ENCODE data around the gene NEDD9.
A peak's percentile ranks its signal among the peaks of the same experiment; 100 is the strongest.

The NEDD9 gene, protein sequence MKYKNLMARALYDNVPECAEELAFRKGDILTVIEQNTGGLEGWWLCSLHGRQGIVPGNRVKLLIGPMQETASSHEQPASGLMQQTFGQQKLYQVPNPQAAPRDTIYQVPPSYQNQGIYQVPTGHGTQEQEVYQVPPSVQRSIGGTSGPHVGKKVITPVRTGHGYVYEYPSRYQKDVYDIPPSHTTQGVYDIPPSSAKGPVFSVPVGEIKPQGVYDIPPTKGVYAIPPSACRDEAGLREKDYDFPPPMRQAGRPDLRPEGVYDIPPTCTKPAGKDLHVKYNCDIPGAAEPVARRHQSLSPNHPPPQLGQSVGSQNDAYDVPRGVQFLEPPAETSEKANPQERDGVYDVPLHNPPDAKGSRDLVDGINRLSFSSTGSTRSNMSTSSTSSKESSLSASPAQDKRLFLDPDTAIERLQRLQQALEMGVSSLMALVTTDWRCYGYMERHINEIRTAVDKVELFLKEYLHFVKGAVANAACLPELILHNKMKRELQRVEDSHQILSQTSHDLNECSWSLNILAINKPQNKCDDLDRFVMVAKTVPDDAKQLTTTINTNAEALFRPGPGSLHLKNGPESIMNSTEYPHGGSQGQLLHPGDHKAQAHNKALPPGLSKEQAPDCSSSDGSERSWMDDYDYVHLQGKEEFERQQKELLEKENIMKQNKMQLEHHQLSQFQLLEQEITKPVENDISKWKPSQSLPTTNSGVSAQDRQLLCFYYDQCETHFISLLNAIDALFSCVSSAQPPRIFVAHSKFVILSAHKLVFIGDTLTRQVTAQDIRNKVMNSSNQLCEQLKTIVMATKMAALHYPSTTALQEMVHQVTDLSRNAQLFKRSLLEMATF

DNA sequence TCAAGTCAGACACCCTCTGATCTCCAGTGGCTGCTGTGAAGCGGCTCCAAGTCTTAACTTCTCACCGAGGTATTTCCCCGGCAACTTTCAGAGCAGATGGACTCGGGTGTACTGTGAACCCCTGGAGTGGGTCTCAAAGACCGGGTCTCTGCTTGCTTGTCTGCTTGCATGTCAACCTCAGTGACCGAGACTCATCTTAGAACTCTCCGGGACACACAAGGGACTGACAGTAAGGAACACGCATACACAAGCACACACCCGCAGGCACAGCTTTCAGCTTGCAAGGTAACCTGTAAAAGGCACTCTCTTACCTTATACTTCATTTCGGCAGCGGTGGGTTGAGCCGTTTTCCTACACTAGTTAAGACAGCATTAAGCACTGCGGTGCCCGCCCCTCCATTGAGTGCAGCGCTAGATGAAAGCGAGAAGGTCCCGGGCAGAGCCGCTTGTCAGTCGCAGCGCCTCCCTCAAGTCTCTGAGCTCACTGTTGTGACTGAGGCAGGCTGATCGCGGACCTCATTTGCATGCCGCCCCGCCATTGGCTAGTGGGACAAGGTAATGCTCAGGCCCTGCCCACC is at the start of gene NEDD9:
Gene NEDD9 (minus strand): TSS at position 476 of the 577 bp plus-strand sequence. CDS start 153 bp downstream, at position 323.
- DNase-seq: peak; percentile 98

DNA sequence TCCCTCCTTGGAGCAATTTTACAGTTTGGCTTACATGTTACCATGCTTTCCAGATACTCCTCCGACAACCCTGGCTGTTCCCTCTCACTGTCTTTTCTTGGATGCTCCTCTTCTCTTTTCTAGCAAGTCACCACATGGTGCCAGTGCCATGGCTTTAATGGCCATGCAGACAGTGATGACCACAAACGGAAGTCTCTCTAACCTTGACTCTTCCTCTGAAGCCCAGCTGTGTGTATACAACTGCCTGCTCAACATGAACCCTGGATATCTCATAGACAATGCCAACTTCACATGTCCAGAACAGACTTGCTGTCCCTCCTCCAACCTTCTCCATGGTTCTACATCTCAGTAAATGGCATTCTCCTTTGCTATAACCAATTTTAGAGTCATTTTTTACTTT is 49.8 kb upstream of the NEDD9 start:
- DNase-seq: peak; percentile 32

DNA sequence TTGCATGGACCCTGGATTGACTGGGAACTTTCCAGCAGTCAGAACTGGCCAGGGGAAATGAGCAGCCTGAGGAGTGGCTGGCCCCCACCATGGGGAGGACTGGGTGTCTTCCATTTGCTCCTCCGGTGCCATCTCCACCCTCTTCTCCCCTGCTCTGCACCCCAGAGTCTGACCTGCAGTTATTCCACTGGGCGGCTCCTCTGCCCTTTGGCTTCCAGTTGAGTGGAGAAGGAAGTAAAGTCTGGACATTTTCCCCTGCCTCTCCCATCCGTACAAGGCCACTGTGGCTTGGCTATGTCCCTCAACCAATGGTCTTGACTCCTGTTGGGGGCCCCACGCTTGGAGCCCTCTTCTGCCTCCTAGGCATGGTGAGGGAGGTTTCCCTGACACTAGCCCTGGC is 47.9 kb upstream of the NEDD9 start:
- no peak for DNase-seq

DNA sequence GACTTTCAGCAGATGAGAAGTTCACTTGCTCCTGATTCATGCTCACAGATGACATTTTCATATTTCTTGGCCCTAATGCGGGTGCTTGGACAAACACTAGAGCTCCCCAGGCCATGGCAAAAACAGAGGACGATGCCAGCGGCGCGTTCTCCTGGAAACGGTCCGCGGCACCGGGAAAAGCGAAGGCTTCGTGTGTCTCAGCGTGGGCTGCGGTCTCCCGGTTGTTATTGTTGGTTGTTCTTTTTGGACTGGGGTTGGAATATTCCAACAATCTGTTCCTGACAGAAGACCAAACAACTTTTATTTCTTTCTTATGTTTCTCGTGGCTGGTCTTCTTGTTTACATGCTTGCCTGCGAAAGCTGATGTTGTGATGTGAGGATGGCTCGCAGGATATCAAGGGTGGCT is 46.8 kb upstream of the NEDD9 start:
- DNase-seq: no peak

DNA sequence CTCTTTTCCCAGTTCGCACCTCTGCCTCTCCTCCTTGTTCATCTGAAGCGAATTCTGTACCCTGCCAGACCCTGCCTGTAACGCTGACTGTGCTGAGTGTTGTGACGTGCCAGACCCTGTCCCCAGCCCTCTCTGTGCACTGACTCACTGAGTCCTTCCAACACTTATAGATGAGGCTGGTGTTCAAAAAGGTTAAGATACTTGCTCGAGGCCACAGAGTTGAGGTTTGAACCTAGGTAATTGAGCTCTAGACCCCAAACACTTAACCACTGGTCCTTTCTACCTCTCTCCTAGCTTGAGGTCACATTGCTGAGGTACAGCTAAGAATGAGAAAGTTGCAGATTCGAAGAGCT is 45.7 kb upstream of the NEDD9 start:
- no peak for DNase-seq

DNA sequence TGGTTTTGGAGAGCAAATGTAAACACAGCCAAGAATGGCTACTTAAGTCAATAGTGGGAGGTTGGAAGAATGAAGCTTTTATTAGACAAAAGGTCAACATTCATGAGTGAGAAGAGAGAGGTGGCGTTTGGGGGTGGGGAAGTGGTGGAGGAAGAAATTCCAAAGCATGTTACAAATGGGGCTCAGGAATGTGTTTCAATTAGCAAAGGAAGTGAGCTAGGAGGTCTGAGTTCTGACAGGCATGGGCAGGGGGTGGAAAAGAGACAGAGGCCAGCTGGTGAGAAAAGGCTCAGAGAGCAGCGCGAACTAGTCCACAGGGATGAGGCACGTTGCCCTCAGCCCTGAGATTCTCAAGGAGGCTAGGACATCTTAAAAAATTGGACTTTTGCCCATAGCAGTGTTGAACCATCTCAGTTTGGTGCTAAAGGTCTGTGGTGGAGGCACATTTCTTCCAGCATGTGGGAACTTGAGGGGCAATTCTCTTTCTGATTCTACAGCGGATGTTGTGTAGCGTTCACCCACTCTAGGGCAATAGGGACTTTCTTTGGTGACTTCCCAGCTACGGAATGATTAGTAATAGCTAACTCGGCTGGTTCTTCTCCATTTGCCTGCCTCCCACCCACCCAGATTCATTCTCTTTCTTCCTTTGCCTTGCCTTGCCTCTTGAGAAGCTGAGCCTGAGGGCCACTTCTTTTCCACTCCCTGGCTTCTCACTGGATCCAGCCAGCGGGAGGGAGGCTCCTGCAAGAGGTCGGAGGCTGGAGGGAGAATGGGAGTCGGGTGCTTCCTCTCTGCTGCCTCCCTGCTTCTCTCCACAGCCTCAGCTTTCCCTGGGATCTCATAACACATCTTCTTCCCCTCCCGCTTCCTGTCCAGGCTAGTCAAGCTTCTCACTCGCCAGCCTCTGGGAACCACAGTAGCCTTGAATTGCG is 45.1 kb upstream of the NEDD9 start:
- no peak for DNase-seq

DNA sequence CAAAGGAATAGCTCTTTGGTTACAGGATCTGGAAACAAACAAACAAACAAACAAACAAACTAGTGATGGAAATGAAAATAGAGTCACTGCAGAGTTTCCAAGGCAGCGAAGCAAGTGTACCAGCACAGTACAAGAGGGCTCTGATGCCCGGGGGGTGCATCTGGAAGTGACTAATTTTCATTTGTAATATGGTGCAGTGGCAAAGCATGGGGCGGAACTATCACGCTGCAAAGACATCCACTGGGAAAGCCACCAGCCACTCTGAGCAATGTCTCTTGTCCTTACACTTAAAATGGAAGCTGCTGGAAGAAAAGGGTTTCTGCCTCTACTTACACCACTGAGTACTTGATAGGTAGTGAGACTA is 44.4 kb upstream of the NEDD9 start:
- DNase-seq: no peak

DNA sequence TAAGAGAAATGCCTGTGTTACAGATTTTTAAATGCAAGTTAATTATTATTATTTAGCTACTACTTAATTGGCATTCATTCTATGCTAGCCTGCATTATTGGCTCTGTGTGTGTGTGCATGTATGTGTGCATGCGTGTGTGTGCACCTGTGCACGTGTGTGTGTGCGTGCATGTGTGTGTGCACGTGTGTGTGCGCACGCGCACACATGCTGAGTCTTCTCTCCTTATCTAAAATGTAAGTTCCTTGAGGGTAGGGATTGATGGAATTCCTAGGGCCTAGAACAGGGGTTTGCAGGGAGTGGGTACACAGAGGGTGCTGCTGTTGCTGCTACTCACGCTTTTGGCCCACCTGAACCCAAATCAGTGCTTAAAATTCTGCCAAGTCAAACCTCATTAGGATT is 43.8 kb upstream of the NEDD9 start:
- DNase-seq: no peak

DNA sequence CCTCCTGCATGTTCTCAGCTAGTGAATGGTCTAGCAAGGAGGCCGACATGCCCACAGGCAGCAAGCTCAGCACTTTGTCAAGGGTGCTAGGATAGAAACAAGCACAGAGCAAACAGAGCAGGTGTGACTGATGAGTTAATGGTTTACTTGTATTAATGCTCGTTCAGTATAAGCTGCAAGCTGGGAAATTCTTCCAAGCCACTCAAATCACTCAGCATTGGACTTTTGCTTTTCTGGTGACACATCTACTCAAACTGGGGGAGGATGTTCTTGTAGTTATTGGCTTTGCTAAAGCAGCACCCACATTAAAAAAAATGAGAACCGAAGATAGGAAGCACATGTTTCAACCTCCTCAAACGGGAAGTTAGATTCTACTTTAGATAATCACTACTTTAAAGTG is 43.1 kb upstream of the NEDD9 start:
- no peak for DNase-seq

DNA sequence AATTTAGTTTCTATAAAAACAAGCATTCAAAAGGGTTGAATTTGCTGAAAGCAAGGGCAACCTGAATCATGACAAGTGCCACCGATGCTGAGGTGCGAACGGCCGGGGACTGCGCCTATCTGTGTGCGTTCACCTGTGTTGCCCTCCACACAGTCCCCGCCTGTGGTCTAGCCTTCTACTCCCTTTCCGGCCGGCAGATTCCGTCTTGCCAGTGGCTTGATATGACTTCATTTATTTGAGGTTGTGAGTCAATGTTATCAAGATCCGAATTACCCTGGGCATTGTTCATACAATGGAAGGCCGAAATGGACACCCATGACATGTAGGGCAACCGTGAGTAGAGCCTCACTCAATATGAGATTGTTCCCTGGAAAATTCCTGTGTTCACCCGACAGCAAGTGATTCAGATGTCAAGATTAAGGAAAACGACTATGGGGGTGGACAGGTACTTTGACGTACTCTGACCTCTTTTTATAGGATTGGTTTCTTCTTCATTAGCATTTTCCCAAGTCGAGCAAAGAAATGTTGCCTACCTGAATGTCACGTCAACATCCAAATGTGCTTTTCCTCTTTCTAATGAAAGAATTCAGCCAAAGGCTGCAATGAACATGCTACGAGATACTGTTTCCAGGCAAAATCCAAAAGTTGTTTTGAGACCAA is 41.1 kb upstream of the NEDD9 start:
- no peak for DNase-seq

DNA sequence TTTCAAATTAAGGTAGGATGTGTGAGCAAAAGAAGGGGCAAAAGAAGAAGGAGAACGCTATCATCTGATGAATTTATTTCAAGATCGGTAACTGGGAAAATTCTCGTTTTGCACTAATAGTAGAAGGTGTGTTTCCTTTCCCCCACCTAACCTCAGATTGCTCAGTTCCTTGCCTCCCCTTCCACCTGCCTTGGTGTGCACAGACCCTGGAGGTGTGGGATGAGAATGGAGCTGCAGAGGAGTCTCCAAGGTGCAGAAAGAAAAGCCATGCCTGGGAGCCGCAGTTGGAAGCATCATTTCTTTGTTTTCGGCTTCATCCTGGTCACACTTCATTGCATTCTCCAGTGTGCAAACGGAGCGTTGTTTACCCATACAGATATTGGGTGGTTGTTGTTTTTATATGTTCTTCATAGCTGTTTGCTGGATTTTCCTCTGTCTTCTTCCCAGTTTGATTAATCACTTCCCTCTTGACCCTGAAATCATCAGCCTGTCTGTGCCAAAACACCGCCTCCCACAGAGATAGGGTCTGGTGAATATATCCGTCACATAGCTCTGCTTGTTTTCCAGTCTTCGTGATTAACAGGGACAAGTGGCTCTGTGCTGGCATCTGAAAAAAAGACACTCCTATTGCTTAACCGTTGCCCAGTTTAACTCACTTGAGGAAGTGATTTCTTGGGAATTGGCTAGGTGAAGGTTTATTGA is 40.2 kb upstream of the NEDD9 start:
- no peak for DNase-seq

DNA sequence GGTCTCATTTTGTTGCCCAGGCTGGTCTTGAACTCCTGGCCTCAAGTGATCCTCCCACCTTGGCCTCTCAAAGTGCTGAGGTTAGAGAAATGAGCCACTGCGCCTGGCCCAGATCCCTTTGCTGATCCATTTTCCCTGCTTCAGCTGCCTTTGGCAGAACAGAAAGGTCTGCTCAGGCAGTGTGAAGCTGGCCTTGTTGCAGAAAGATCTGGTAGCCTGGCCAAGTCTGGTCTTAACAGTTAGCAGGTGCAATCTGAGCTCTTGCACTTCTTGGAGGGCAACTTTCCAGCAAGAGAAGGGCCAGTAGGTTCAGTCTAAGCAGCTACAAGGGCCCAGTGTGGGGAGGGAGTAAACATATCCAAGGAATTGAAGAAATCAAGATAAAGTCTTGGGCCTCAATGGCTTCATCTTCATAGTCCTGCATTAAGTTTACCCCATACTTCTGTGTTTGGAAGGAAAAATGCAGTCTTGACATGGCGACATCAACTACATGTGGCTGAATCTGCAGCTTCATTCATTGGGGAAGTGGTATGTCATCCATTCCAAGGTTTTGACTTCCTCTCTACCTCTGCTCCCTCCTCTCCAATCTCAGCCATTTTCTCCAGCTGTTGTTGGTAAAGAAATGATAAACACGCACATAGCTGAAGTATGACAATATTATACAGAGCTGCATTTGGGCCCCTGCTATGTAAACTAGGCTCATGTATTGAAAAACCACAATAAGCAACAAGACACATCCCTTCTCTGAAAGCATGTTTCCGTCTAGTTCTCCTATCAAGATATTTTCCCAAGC is 39.0 kb upstream of the NEDD9 start:
- no peak for DNase-seq

DNA sequence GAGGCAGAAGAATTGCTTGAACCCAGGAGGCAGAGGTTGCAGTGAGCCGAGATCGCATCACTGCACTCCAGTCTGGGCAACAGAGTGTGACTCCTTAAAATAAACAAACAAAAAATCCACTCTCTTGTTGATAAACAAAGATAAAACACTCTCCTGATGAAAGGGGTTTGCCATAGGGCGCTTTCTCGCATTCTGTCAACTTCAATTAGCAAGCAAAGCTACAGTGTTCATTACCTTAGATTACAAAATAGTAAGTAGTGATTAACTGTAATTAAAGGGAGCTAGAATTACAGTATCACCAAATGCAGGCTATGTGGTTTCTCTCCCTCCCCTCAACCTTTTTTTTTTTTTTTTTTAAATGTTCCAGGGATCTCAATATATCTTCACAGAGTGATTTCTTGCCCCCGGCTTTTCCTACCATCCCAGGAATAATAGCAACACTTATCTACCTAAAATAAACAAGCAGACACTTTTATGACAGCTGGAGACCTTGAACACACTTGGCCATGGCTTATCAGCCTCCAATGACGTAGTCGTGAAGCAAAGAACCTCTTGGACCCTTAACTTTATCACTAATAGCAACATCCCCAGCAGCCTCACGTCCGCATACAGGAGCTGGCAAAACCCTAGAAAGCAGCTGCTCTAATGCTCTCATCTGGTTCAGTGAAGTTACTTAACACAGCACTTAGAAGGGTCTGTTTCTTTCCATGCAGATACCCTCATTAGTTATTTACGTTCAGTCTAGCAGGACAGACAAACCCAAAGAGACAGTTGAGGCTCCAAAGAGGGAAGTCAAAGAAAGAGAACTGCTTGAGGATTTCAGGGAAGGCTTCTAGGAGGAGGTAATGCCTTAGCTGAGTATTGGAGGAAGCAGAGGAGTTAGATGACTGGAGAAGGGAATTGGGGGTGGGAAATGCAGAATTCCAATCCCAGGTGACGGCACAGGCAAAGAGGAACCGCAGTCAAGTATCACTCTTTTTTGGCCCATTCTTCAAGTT is 37.9 kb upstream of the NEDD9 start:
- no peak for DNase-seq

DNA sequence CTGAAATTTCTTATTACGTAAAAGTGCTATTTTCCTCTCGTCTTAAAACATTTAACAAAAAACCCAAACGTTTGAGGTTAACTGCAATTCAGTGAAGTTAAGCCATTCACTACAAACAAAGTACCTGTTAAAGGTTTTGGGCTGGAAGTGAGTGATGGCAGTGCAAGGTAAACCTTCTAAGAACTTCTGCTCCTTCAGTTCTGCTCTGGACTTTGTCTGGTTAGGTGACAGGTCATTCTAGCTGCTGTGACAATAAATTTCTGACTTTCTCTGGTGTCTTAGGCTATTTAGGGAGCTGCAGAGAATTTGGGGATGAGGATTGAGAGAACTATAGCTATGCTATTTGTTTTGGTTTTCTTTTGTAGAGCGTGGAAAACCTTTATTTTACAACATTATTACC is 36.5 kb upstream of the NEDD9 start:
- no peak for DNase-seq

DNA sequence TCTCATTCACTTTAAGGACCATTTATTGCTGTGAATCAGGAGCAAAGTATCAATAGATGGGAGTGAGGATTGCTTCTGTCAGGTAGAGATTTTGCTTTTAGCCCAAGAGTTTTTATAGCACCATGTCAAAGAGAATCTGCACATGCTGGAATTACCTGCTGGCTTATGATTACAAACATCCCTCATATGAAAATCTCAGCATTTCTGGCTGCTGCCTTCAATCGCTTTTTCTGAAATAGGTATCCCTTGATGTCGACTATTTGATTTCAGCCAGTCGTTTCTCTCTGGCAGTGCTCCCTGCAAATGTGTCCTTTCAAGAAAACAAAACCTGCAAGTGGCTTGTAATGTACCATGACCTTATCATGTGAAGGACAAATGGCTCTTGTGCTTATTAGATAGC is 34.5 kb upstream of the NEDD9 start:
- no peak for DNase-seq

DNA sequence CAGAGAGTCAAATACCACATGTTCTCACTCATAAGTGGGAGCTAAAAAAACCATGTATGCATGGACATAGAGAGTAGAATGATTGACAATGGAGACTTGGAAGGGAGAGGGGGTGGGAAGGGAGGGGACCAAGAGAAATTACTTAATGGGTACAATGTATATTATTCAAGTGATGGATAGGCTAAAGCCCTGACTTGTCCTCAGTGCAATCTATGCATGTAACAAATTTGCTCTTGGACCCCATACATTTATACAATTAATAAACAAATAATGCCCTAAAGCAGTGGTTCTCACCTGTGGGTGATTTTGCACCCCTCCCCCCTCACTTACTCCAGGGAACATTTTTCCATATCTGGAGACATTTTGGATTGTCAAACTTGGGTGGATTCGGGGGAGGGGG is 33.5 kb upstream of the NEDD9 start:
- no peak for DNase-seq

DNA sequence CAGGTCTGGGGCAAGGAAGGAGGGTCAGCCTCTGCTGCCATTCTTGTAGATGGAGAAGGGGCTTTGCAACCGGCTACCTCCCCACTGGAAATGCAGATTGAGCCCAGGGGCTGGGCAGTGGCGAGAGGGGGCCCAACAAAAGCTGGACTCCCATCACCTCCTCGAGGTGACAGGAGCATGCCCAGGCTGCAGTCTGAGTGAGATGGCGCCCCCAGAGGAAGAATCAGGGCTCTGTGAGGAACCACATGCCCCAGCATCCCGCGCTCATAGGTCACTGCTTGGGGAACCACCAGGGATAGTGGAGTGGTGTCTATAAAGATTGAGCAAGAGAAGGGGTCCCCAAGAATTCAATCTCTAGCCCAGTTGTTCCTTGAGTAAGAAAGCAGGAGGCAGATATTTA is 31.6 kb upstream of the NEDD9 start:
- DNase-seq: no peak

DNA sequence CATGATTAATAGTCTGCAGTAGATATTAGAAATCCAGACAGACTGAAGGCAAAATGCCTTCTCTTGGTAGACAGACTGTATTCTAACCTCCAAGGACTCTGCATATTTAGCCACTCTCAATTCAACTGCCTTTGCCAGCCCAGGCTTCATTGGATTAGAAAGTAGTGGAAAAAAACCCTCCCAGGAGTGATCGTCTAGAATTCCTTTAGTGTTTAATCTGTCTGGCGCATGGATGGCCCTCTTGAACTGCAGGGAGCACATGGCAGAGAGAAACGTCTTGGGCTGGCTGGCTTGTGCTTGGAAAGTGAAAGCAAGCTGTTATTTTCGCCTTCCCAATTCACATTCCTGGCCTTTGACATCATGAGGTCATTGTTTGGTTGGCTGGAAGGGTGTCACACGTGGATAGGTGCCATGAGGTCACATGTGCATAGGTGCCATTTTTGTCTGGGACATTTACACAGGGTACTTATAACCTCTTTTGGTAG is 30.9 kb upstream of the NEDD9 start:
- DNase-seq: peak; percentile 62

DNA sequence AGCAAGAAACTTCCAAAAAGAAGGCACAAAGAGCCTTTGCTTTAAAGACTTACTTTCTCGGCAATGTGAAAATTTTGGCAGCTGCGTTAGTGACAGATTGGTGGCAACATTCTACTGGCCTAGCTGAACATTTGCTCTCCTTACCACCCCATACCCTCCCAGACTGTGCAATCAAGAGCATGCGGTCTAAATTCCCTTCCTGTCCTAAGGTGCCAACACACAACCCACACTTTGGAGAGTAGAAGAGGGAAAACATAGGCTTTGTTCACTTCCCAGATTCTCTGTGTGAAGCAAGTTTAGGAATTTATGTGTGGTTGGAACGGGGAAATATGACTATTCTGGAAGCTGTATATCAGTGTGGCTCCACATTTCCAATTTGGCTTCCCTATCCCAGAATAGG is 29.8 kb upstream of the NEDD9 start:
- DNase-seq: no peak

All from OCI-M1 (cell line).